Measurements from ENCODE around the gene PCA3.

- no peak for TF ChIP-seq POLR2AphosphoS5 (IDR thresholded peaks at IDR 0.05; ENCODE audit: low read depth, low read length)
- TF ChIP-seq CTCF (IDR thresholded peaks at IDR 0.05; ENCODE audit: control extremely low read depth in 1 of 3, insufficient read depth in 1 of 3, low read depth in 1 of 3, low read length in 3 of 3): no peak
- TF ChIP-seq GABPA (IDR thresholded peaks at IDR 0.05; ENCODE audit: borderline replicate concordance, insufficient read depth, low read length): no peak
- no peak for TF ChIP-seq SRF (IDR thresholded peaks at IDR 0.05; ENCODE audit: low read depth, low read length)
- TF ChIP-seq JUND (IDR thresholded peaks at IDR 0.05; ENCODE audit: low read length): no peak
These were observed 1.9 kb downstream of the PCA3 start for GRCh38 chr9:76766126-76766525.

Data from H1 (cell line).